Measurements from ENCODE around the gene EXOC6B.

DNA sequence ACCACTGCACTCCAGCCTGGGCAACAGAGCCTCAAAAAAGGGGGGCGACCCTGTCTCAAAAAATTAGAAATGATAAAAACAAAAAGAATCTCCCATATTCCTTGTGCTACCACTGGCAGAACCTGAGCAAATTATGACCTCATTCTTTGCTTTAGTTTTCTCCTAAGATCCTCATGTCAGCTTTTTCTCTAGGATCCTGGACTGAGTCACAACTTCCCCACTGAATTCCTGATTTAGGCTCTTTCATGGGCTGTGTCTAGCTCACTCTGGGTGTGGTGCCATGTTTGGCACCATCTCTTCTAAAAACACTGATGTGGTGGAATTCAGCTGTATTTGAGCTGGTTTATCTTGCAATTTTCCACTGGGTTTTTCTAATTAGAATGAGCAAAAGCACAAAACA lies 37.1 kb downstream of the EXOC6B start:
- TF ChIP-seq CTCF (IDR thresholded peaks at IDR 0.05): no peak
- TF ChIP-seq POLR2A (IDR thresholded peaks at IDR 0.05): no peak
